Thoracic aorta (tissue), 2 donors: ENCODE results near the gene CD164. TPM values are rescaled to one million over a fixed set of nuclear protein-coding genes. Genes with fewer than 3 reads are reported as not detected.

Source experiments
- ATAC-seq: fragments of 150-250 bp; one replicate; pipeline ENCODE4 v1.8.0; 2017; ENCODE audit warnings: low read depth; ENCODE audit not compliant: insufficient number of reproducible peaks, low FRiP score
- DNase-seq: peaks from one replicate; pipeline ENCODE4 v3.0.0-alpha.2; 2020; ENCODE audit warnings: low spot score
- H3K27ac ChIP-seq, 2 donors: fragments of 200-600 bp; sonication (generic); 1 replicate in 1 of 2; 2 replicates in 1 of 2; pipeline ENCODE4 v1.5.1; 2016; ENCODE audit warnings: mild to moderate bottlenecking in 2 of 2, moderate library complexity in 2 of 2
- H3K27me3 ChIP-seq: fragments of 200-600 bp; sonication (generic); replicated peaks from 2 replicates; pipeline ENCODE4 v1.6.0; 2016; ENCODE audit warnings: mild to moderate bottlenecking; ENCODE audit not compliant: insufficient read depth
- H3K36me3 ChIP-seq: fragments of 200-600 bp; sonication (generic); one replicate; pipeline ENCODE4 v1.5.1; 2016
- H3K4me1 ChIP-seq, 2 donors: fragments of 200-600 bp; sonication (generic); 1 replicate in 1 of 2; 2 replicates in 1 of 2; pipeline versions ENCODE4 v1.5.1 to v1.6.0; 2016; ENCODE audit warnings: low read depth in 2 of 2, mild to moderate bottlenecking in 1 of 2; ENCODE audit not compliant: control insufficient read depth in 1 of 2
- H3K4me3 ChIP-seq: fragments of 200-600 bp; sonication (generic); 2 replicates; pipeline ENCODE4 v1.5.1; 2016; ENCODE audit warnings: mild to moderate bottlenecking
- H3K9me3 ChIP-seq: fragments of 200-600 bp; sonication (generic); 2 replicates; pipeline ENCODE4 v1.5.1; 2016
- CTCF ChIP-seq: fragments of 200-600 bp; sonication (generic); IDR thresholded peaks from one replicate; pipeline ENCODE4 v1.5.1; 2019; ENCODE audit warnings: antibody characterized with exemption
- total RNA-seq, 2 donors: library from RNA; depleted of rRNA; stranded (reverse); fragments of >200 nt; gene quantifications; one replicate each; pipeline versions ENCODE4 v1.1.0 to v1.2.3, GENCODE V29; 2016

The CD164 gene
- total RNA-seq, 2 donors from 2014 or later = 166 to 223 TPM

- no peak overlapping the region for H3K4me3 ChIP-seq
- ATAC-seq = no peak
These were observed 52.0 kb downstream of the CD164 start for GRCh38 chr6:109330263-109330662.

GRCh38 chr6:109328629-109329028 lies 53.6 kb downstream of the CD164 start:
- no peak for DNase-seq
- H3K4me3 ChIP-seq = no peak overlapping the region
- H3K36me3 ChIP-seq = no peaks in the 10 kb centered on the region
- ATAC-seq = no peak
- TF ChIP-seq CTCF = no peak
- H3K27ac ChIP-seq = no peak overlapping the region
- no peaks in the 10 kb centered on the region for H3K9me3 ChIP-seq
- H3K4me1 ChIP-seq = peaks cover 8 to 20% of the 10 kb centered on the region in 2 donors
- no peaks in the 10 kb centered on the region for H3K27me3 ChIP-seq

More at GRCh38 chr6:109330263-109330662, 52.0 kb downstream of the CD164 start:
- Histone ChIP-seq H3K36me3 (no peaks in the 10 kb centered on the region), H3K4me1 (peaks cover 0 to 4% of the 10 kb centered on the region in 2 donors), H3K27ac (no peak overlapping the region), H3K9me3 (no peaks in the 10 kb centered on the region), H3K27me3 (no peaks in the 10 kb centered on the region)
- DNase-seq = no peak
- no peak for TF ChIP-seq CTCF

GRCh38 chr6:109327959-109328358 lies 54.3 kb downstream of the CD164 start:
- Histone ChIP-seq H3K27ac (no peak overlapping the region), H3K4me1 (peaks cover 11 to 26% of the 10 kb centered on the region in 2 donors), H3K9me3 (no peaks in the 10 kb centered on the region), H3K36me3 (no peaks in the 10 kb centered on the region), H3K4me3 (no peak overlapping the region), H3K27me3 (no peaks in the 10 kb centered on the region)
- DNase-seq (no peak), ATAC-seq (no peak)
- no peak for TF ChIP-seq CTCF

GRCh38 chr6:109327491-109327890 lies 54.8 kb downstream of the CD164 start:
- TF ChIP-seq CTCF = no peak
- peaks cover 15 to 30% of the 10 kb centered on the region in 2 donors for H3K4me1 ChIP-seq
- DNase-seq (no peak), ATAC-seq (no peak)
- no peak overlapping the region for H3K27ac ChIP-seq
- no peaks in the 10 kb centered on the region for H3K36me3 ChIP-seq
- H3K4me3 ChIP-seq = no peak overlapping the region
- no peaks in the 10 kb centered on the region for H3K27me3 ChIP-seq
- no peaks in the 10 kb centered on the region for H3K9me3 ChIP-seq

GRCh38 chr6:109326351-109326750 lies 55.9 kb downstream of the CD164 start:
- Histone ChIP-seq H3K4me1 (peaks cover 15 to 30% of the 10 kb centered on the region in 2 donors), H3K36me3 (no peaks in the 10 kb centered on the region), H3K27ac (no peak overlapping the region), H3K9me3 (no peaks in the 10 kb centered on the region), H3K4me3 (no peak overlapping the region), H3K27me3 (no peaks in the 10 kb centered on the region)
- TF ChIP-seq CTCF = no peak
- ATAC-seq (no peak), DNase-seq (no peak)
